Lower leg skin (tissue), 4 donors: ENCODE measurements around the gene KRTAP6-1. TPM values are rescaled to one million over a fixed set of nuclear protein-coding genes. Genes with fewer than 3 reads are reported as not detected.

Experiments
- DNase-seq, 2 donors: peaks; one replicate each; pipeline ENCODE4 v3.0.0-alpha.2; 2019; ENCODE audit warnings: low spot score in 2 of 2
- H3K4me3 ChIP-seq: fragments of 200-600 bp; sonication (generic); 2 replicates; pipeline ENCODE4 v1.5.1; 2017; ENCODE audit warnings: mild to moderate bottlenecking, low read depth; ENCODE audit not compliant: poor library complexity, severe bottlenecking
- POLR2A ChIP-seq, 2 donors: fragments of 450-650 bp; IDR thresholded peaks; one replicate each; pipeline ENCODE4 v1.6.1; 2016 to 2017; ENCODE audit warnings: antibody characterized with exemption in 2 of 2, mild to moderate bottlenecking in 1 of 2, moderate library complexity in 1 of 2
- WGBS, 2 donors: methylation state at CpG; one replicate each; pipeline ENCODE4 v1.1.5; 2018; 5-methylcytosine and 5-hydroxymethylcytosine counted together
- intact Hi-C: fragments of 100-400 bp; cut with DNase I; formaldehyde crosslinking; loops from one replicate; pipeline ENCODE4 v1.15.0; 2023; ENCODE audit warnings: low total_unique reads
- total RNA-seq, 4 donors: library from RNA; depleted of rRNA; stranded (reverse); fragments of >200 nt; gene quantifications; one replicate each; pipeline ENCODE4 v1.1.0, GENCODE V29; 2016
- TF ChIP-seq, protein P1 (sequence below), 3 donors: fragments of 450-650 bp; IDR thresholded peaks; one replicate each; pipeline ENCODE4 v1.5.1; 2016; ENCODE audit warnings: antibody characterized with exemption in 3 of 3, mild to moderate bottlenecking in 3 of 3, moderate library complexity in 2 of 3

Gene KRTAP6-1
- total RNA-seq, 4 donors from 2014 or later: 14.9 TPM; not detected in 3

DNA sequence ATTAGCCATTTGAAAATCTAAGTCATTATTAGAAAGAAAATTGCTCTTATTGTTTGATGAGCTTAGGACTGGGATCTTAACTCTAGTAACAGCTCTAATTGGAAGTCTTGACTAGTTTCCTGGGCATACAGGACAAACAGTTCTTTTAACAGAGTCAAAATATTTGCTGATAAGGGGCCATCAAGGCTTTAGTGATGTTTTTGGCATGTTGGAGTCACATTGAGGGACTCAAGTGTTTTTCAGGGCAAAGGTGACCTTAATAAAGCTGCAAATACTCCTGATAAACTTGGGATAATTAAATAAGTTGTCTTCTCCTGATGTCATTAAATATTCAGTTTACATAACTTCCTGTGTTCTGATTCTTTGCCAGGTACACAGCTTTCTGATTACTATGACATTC, 46.1 kb downstream of the KRTAP6-1 start:
- DNase-seq: no peak
- H3K4me3 ChIP-seq: no peak overlapping the region
- intact Hi-C loops: no loop called here
- TF ChIP-seq, protein P1, sequence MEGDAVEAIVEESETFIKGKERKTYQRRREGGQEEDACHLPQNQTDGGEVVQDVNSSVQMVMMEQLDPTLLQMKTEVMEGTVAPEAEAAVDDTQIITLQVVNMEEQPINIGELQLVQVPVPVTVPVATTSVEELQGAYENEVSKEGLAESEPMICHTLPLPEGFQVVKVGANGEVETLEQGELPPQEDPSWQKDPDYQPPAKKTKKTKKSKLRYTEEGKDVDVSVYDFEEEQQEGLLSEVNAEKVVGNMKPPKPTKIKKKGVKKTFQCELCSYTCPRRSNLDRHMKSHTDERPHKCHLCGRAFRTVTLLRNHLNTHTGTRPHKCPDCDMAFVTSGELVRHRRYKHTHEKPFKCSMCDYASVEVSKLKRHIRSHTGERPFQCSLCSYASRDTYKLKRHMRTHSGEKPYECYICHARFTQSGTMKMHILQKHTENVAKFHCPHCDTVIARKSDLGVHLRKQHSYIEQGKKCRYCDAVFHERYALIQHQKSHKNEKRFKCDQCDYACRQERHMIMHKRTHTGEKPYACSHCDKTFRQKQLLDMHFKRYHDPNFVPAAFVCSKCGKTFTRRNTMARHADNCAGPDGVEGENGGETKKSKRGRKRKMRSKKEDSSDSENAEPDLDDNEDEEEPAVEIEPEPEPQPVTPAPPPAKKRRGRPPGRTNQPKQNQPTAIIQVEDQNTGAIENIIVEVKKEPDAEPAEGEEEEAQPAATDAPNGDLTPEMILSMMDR (IDR thresholded peaks at IDR 0.05): no peak
- no peak for TF ChIP-seq POLR2A (IDR thresholded peaks at IDR 0.05)

DNA sequence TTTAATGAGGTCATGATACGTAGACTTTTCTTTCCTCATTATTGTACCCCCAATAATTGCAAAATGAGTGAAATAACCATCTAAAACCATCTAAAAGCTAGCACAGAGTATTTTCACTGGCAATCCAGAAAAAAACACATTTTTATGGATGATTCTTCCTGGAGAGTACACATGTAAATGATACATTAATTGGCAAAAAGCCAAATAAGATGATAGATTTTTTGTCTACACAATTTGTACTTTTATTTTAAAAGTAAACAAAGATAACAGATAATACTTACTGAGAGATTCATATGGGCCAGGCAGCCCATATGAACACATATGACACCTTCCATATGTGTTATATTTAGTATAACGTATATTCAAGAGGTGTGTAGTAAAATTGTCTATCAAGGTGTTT, 50.1 kb downstream of the KRTAP6-1 start:
- no peak for DNase-seq
- TF ChIP-seq, protein P1 (IDR thresholded peaks at IDR 0.05): no peak
- TF ChIP-seq POLR2A (IDR thresholded peaks at IDR 0.05): no peak
- intact Hi-C loops: no loop called here
- 89 to 92% methylated on average over 2 of the region's 2 CpGs for WGBS, 2 donors
- H3K4me3 ChIP-seq: no peak overlapping the region

Other genes starting within 250 kb of the KRTAP6-1 start
- gene KRTAP13-2, start 241.7 kb downstream of the KRTAP6-1 start, total RNA-seq: 1 to 10 TPM in 1 of 4 donors, not detected in 3; 3.2 TPM
- 1 to 10 TPM in 1 of 4 donors, under 1 TPM in 1, not detected in 2; 0.89 to 3.3 TPM for gene KRTAP13-1, start 217.9 kb downstream of the KRTAP6-1 start, total RNA-seq
- gene KRTAP13-3, start 188.0 kb downstream of the KRTAP6-1 start, total RNA-seq: not detected
- not detected for gene KRTAP13-4, start 183.7 kb downstream of the KRTAP6-1 start, total RNA-seq
- gene KRTAP15-1, start 173.7 kb downstream of the KRTAP6-1 start, total RNA-seq: not detected
- gene KRTAP19-1, start 133.6 kb downstream of the KRTAP6-1 start, total RNA-seq: 10 to 100 TPM in 1 of 4 donors, under 1 TPM in 1, not detected in 2; 0.59 to 18.3 TPM
- gene KRTAP19-2, start 126.5 kb downstream of the KRTAP6-1 start, total RNA-seq: 1 to 10 TPM in 1 of 4 donors, not detected in 3; 1.8 TPM
- gene KRTAP19-3, start 121.9 kb downstream of the KRTAP6-1 start, total RNA-seq: 10 to 100 TPM in 1 of 4 donors, under 1 TPM in 1, not detected in 2; 0.97 to 17.1 TPM
- not detected for gene KRTAP19-4, start 116.8 kb downstream of the KRTAP6-1 start, total RNA-seq
- 10 to 100 TPM in 2 of 4 donors, not detected in 2; 12.7 to 57.9 TPM for gene KRTAP19-5, start 111.8 kb downstream of the KRTAP6-1 start, total RNA-seq
- gene KRTAP19-6, start 72.1 kb downstream of the KRTAP6-1 start, total RNA-seq: not detected
- 1 to 10 TPM in 1 of 4 donors, not detected in 3; 1.5 TPM for gene KRTAP19-7, start 52.6 kb downstream of the KRTAP6-1 start, total RNA-seq
- not detected for gene KRTAP22-2, start 23.5 kb downstream of the KRTAP6-1 start, total RNA-seq
- not detected for gene KRTAP6-3, start 21.5 kb downstream of the KRTAP6-1 start, total RNA-seq
- gene KRTAP6-2, start 15.0 kb downstream of the KRTAP6-1 start, total RNA-seq: not detected
- not detected for gene KRTAP22-1, start 12.8 kb downstream of the KRTAP6-1 start, total RNA-seq
- not detected for gene KRTAP20-1, start 2.5 kb upstream of the KRTAP6-1 start, total RNA-seq
- gene KRTAP20-4, start 6.7 kb upstream of the KRTAP6-1 start, total RNA-seq: not detected
- gene KRTAP20-2, start 21.3 kb upstream of the KRTAP6-1 start, total RNA-seq: 10 to 100 TPM in 1 of 4 donors, 1 to 10 TPM in 1, not detected in 2; 3.2 to 12.9 TPM
- not detected for gene KRTAP20-3, start 28.9 kb upstream of the KRTAP6-1 start, total RNA-seq
- not detected for gene KRTAP21-3, start 104.8 kb upstream of the KRTAP6-1 start, total RNA-seq
- gene KRTAP21-2, start 133.3 kb upstream of the KRTAP6-1 start, total RNA-seq: 1 to 10 TPM in 1 of 4 donors, not detected in 3; 1.7 TPM
- not detected for gene KRTAP21-1, start 141.5 kb upstream of the KRTAP6-1 start, total RNA-seq
- gene KRTAP8-1, start 199.3 kb upstream of the KRTAP6-1 start, total RNA-seq: 10 to 100 TPM in 1 of 4 donors, not detected in 3; 40.1 TPM
- 10 to 100 TPM in 1 of 4 donors, 1 to 10 TPM in 2, not detected in 1; 1.3 to 22.2 (median 4.4) TPM for gene KRTAP7-1, start 215.8 kb upstream of the KRTAP6-1 start, total RNA-seq